H1 (cell line): Measurements from ENCODE around the gene TOR4A. TPM values are rescaled to one million over a fixed set of nuclear protein-coding genes. Genes with fewer than 3 reads are reported as not detected.

Experiments
- ATF3 ChIP-seq: IDR thresholded peaks from 2 replicates; pipeline ENCODE4 v1.6.1; 2011; ENCODE audit warnings: low read depth, mild to moderate bottlenecking, low read length; ENCODE audit not compliant: insufficient read depth
- CBX5 ChIP-seq: fragments of 300-800, 300-1000 bp; sonication (generic); IDR thresholded peaks from 2 replicates; pipeline ENCODE4 v1.7.1; 2016; ENCODE audit warnings: antibody characterized with exemption, low read length, low read depth
- CHD2 ChIP-seq: IDR thresholded peaks from 2 replicates; pipeline ENCODE4 v1.6.1; 2012; ENCODE audit warnings: low read length, improper control_type of control experiment
- EGR1 ChIP-seq: IDR thresholded peaks from 2 replicates; pipeline ENCODE4 v1.6.1; 2011; ENCODE audit warnings: low read depth, low read length, borderline replicate concordance
- GABPA ChIP-seq: IDR thresholded peaks from 2 replicates; pipeline ENCODE4 v1.6.1; 2011; ENCODE audit warnings: mild to moderate bottlenecking, low read length, moderate library complexity, borderline replicate concordance; ENCODE audit not compliant: insufficient read depth
- HDAC2 ChIP-seq, 2 experiments: fragments of 300-600 bp in 1 of 2; sonication (generic) in 1 of 2; IDR thresholded peaks; 2 replicates each; pipeline ENCODE4 v1.6.1; 2011 to 2012; ENCODE audit warnings: low read depth in 2 of 2, low read length in 2 of 2, mild to moderate bottlenecking in 2 of 2, moderate library complexity in 2 of 2, borderline replicate concordance in 1 of 2, inconsistent platforms in 1 of 2
- HDAC6 ChIP-seq: IDR thresholded peaks from one replicate; pipeline ENCODE4 v1.7.1; 2012; ENCODE audit warnings: low read depth, mild to moderate bottlenecking, inconsistent platforms, low read length, moderate library complexity
- KDM5A ChIP-seq: fragments of 200-600 bp; IDR thresholded peaks from 2 replicates; pipeline ENCODE4 v1.7.1; 2012; ENCODE audit warnings: mild to moderate bottlenecking, low read length, inconsistent platforms, mixed read lengths
- MAFK ChIP-seq: IDR thresholded peaks from 2 replicates; pipeline ENCODE4 v1.6.1; 2012; ENCODE audit warnings: low read depth, mild to moderate bottlenecking, improper control_type of control experiment, low read length
- NANOG ChIP-seq: IDR thresholded peaks from 2 replicates; pipeline ENCODE4 v1.6.1; 2011; ENCODE audit warnings: low read length, low read depth, mild to moderate bottlenecking, inconsistent platforms; ENCODE audit not compliant: insufficient read depth, poor library complexity, severe bottlenecking
- POLR2A ChIP-seq, 2 experiments: IDR thresholded peaks; 1 replicate in 1 of 2; 2 replicates in 1 of 2; pipeline ENCODE4 v1.6.1; 2011; ENCODE audit warnings: low read depth in 2 of 2, low read length in 2 of 2, mild to moderate bottlenecking in 2 of 2; ENCODE audit errors: control extremely low read depth in 1 of 2
- RNF2 ChIP-seq: fragments of 200-900, 300-1000 bp; sonication (generic); IDR thresholded peaks from 2 replicates; pipeline ENCODE4 v1.7.1; 2016; ENCODE audit warnings: borderline replicate concordance, low read depth, mild to moderate bottlenecking, antibody characterized with exemption, low read length; ENCODE audit not compliant: poor library complexity, severe bottlenecking; ENCODE audit errors: missing control alignments
- SAP30 ChIP-seq: fragments of 300-600 bp; sonication (generic); IDR thresholded peaks from 2 replicates; pipeline ENCODE4 v1.7.1; 2012; ENCODE audit warnings: low read length, moderate library complexity, mild to moderate bottlenecking, inconsistent platforms; ENCODE audit not compliant: insufficient read depth, insufficient replicate concordance
- SIX5 ChIP-seq: IDR thresholded peaks from 2 replicates; pipeline ENCODE4 v1.6.1; 2011; ENCODE audit warnings: mild to moderate bottlenecking, low read depth, low read length
- SP2 ChIP-seq: IDR thresholded peaks from 2 replicates; pipeline ENCODE4 v1.6.1; 2012; ENCODE audit warnings: mild to moderate bottlenecking, low read length, inconsistent platforms
- SP4 ChIP-seq: IDR thresholded peaks from 2 replicates; pipeline ENCODE4 v1.6.1; 2012; ENCODE audit warnings: low read length, inconsistent platforms
- TEAD4 ChIP-seq: IDR thresholded peaks from 2 replicates; pipeline ENCODE4 v1.6.1; 2012; ENCODE audit warnings: low read depth, low read length, inconsistent platforms, mixed read lengths
- USF2 ChIP-seq: IDR thresholded peaks from 2 replicates; pipeline ENCODE4 v1.6.1; 2011; ENCODE audit warnings: low read length, improper control_type of control experiment
- YY1 ChIP-seq: IDR thresholded peaks from 2 replicates; pipeline ENCODE4 v1.6.1; 2011; ENCODE audit warnings: low read depth, mild to moderate bottlenecking, low read length
- polyA plus RNA-seq, 7 experiments: library from polyadenylated mRNA; depleted of rRNA in 3 of 7; stranded (reverse) in 5 of 7; unstranded in 2 of 7; fragments of >200 nt in 5 of 7; fragments of 200-250 nt in 2 of 7; gene quantifications; 1 replicate in 5 of 7; 2 replicates in 1 of 7; 4 replicates in 1 of 7; pipeline versions ENCODE4 v1.2.1 to v1.2.3, GENCODE V29; 2011 to 2013; ENCODE audit warnings: missing spikeins in 2 of 7, mixed read lengths in 2 of 7
- total RNA-seq: library from RNA; stranded (reverse); fragmentation: NEBNext Ultra II Directional; extraction: Animal tissue kit (Norgen Biotek cat#: 25700); gene quantifications from 2 replicates; pipeline ENCODE4 v1.2.1, GENCODE V29; 2021

Gene TOR4A
- total and polyA plus RNA-seq, 2 of the 8 experiments (the other 6 are each of a cell fraction or from before 2014, with no cell fraction given): 8.4 to 9.3 TPM

GRCh38 chr9:137294091-137294680 lies 16.7 kb downstream of the TOR4A start (continued):
- TF ChIP-seq CBX5 (no peak), SIX5 (peak; percentile 67), SP2 (no peak), SP4 (no peak), YY1 (peak; percentile 32; the same call in 1 of the 2 replicates), RNF2 (no peak), HDAC2 (IDR thresholded peaks at IDR 0.05; ENCODE audit: borderline replicate concordance in 1 of 2, low read depth in 2 of 2, low read length in 2 of 2) (peak in 1 of 2 experiments; percentile 92; a peak in 1 of 4 replicates), SAP30 (no peak), ATF3 (no peak), GABPA (no peak), HDAC6 (no peak), TEAD4 (no peak), POLR2A (IDR thresholded peaks at IDR 0.05; ENCODE audit: control extremely low read depth in 1 of 2, low read depth in 2 of 2, low read length in 2 of 2) (no peak), MAFK (no peak), CHD2 (0 out of 2 replicates have a peak, but pooled peaks have one; percentile 22), NANOG (no peak), KDM5A (no peak), USF2 (peak; percentile 73), EGR1 (no peak)
